Osteoblast (primary cell): ENCODE results near the gene AGBL4. TPM values are rescaled to one million over a fixed set of nuclear protein-coding genes. Genes with fewer than 3 reads are reported as not detected.

ENCODE experiments used
- DNase-seq: peaks from one replicate; pipeline ENCODE4 v3.0.0; 2011; ENCODE audit warnings: low spot score, mixed read lengths; ENCODE audit not compliant: insufficient read length; ENCODE audit errors: missing footprints
- H2AFZ ChIP-seq: 2 replicates; pipeline ENCODE4 v1.6.0; 2011; ENCODE audit warnings: mild to moderate bottlenecking, low read length
- H3K27ac ChIP-seq: 2 replicates; pipeline ENCODE4 v1.5.1; 2011; ENCODE audit warnings: mild to moderate bottlenecking, low read depth, low read length, moderate library complexity
- H3K27me3 ChIP-seq: 2 replicates; pipeline ENCODE4 v1.6.0; 2012; ENCODE audit warnings: mild to moderate bottlenecking, control low read depth, inconsistent platforms, low read length, moderate library complexity; ENCODE audit not compliant: insufficient read depth
- H3K36me3 ChIP-seq: 2 replicates; pipeline ENCODE4 v1.5.1; 2011; ENCODE audit warnings: mild to moderate bottlenecking, low read length, control low read depth, moderate library complexity; ENCODE audit not compliant: insufficient read depth
- H3K4me1 ChIP-seq: 2 replicates; pipeline ENCODE4 v1.5.1; 2011; ENCODE audit warnings: mild to moderate bottlenecking, low read length, control low read depth, moderate library complexity; ENCODE audit not compliant: insufficient read depth
- H3K4me2 ChIP-seq: 2 replicates; pipeline ENCODE4 v1.6.0; 2011; ENCODE audit warnings: mild to moderate bottlenecking, low read length; ENCODE audit not compliant: insufficient read depth
- H3K4me3 ChIP-seq: fragments of 200-600 bp; sonication (generic); 3 replicates; pipeline ENCODE4 v1.5.1; 2012; ENCODE audit warnings: mild to moderate bottlenecking, low read length, inconsistent platforms; ENCODE audit not compliant: insufficient read depth
- H3K79me2 ChIP-seq: 2 replicates; pipeline ENCODE4 v1.6.0; 2012; ENCODE audit warnings: mild to moderate bottlenecking, low read length, control low read depth, inconsistent platforms; ENCODE audit not compliant: insufficient read depth
- H3K9me3 ChIP-seq: 2 replicates; pipeline ENCODE4 v1.5.1; 2011; ENCODE audit warnings: low read depth, low read length, control low read depth
- H4K20me1 ChIP-seq: 2 replicates; pipeline ENCODE4 v1.6.0; 2012; ENCODE audit warnings: mild to moderate bottlenecking, low read length, control low read depth; ENCODE audit not compliant: insufficient read depth
- total RNA-seq: library from RNA; depleted of rRNA; stranded (reverse); fragments of >200 nt; gene quantifications from 2 replicates; pipeline ENCODE4 v1.2.3, GENCODE V29; 2012
- TF ChIP-seq, protein P1 (sequence below): IDR thresholded peaks from 2 replicates; pipeline ENCODE4 v1.5.1; 2011; ENCODE audit warnings: mild to moderate bottlenecking, low read depth, low read length, moderate library complexity; ENCODE audit errors: extremely low read depth

AGBL4 gene
- total RNA-seq, 1 donor = not detected

DNA sequence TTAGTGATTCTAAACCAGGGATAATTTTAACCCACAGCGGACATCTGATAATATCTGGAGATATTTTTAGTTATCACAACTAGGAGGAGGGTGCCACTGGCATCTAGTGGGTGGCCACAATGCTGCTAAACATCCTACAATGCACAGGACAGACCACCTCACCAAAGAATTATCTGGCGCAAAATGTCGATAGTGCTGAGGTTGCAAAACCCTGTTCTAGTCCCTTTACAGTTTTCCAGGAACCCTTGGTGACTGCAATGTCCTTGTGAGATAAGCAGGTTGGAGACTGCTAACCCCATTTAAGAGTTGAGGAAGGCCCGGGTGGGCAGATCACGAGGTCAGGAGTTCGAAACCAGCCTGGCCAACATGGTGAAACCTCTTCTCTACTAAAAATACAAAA lies 1083.9 kb downstream of the AGBL4 start:
- Histone ChIP-seq H3K9me3 (no peaks in the 10 kb centered on the region), H2AFZ (no peak overlapping the region), H3K36me3 (no peaks in the 10 kb centered on the region), H3K4me1 (no peaks in the 10 kb centered on the region), H3K27ac (no peak overlapping the region), H3K27me3 (no peaks in the 10 kb centered on the region), H3K79me2 (no peaks in the 10 kb centered on the region), H3K4me2 (no peak overlapping the region), H3K4me3 (no peak overlapping the region), H4K20me1 (no peaks in the 10 kb centered on the region)
- TF ChIP-seq, protein P1, sequence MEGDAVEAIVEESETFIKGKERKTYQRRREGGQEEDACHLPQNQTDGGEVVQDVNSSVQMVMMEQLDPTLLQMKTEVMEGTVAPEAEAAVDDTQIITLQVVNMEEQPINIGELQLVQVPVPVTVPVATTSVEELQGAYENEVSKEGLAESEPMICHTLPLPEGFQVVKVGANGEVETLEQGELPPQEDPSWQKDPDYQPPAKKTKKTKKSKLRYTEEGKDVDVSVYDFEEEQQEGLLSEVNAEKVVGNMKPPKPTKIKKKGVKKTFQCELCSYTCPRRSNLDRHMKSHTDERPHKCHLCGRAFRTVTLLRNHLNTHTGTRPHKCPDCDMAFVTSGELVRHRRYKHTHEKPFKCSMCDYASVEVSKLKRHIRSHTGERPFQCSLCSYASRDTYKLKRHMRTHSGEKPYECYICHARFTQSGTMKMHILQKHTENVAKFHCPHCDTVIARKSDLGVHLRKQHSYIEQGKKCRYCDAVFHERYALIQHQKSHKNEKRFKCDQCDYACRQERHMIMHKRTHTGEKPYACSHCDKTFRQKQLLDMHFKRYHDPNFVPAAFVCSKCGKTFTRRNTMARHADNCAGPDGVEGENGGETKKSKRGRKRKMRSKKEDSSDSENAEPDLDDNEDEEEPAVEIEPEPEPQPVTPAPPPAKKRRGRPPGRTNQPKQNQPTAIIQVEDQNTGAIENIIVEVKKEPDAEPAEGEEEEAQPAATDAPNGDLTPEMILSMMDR = no peak
- DNase-seq = no peak

DNA sequence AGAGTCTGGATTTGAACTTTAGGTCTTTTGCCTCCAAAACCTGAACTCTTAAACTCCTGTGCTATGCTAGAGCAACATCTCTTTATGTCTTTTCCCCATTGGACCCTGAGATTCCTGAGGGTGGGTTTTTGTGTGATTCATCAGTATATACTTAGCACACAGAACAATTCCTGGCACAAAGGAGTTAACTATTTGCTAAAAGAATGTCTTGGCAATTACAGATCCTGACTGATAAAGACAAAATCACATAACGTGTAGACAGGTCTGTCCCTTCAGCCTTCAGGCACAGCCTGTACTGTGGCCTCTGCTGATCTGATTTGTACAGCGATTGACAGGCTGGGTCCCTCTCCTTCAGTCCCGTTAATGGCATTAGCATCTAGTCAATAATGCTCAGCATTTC lies 1084.7 kb downstream of the AGBL4 start:
- H3K36me3 ChIP-seq = no peaks in the 10 kb centered on the region
- H3K9me3 ChIP-seq = no peaks in the 10 kb centered on the region
- no peaks in the 10 kb centered on the region for H3K4me1 ChIP-seq
- no peak overlapping the region for H3K4me3 ChIP-seq
- DNase-seq = no peak
- H3K27me3 ChIP-seq = no peaks in the 10 kb centered on the region
- H4K20me1 ChIP-seq = no peaks in the 10 kb centered on the region
- H3K79me2 ChIP-seq = no peaks in the 10 kb centered on the region
- no peak overlapping the region for H2AFZ ChIP-seq
- TF ChIP-seq, protein P1 = no peak
- no peak overlapping the region for H3K4me2 ChIP-seq
- H3K27ac ChIP-seq = no peak overlapping the region

DNA sequence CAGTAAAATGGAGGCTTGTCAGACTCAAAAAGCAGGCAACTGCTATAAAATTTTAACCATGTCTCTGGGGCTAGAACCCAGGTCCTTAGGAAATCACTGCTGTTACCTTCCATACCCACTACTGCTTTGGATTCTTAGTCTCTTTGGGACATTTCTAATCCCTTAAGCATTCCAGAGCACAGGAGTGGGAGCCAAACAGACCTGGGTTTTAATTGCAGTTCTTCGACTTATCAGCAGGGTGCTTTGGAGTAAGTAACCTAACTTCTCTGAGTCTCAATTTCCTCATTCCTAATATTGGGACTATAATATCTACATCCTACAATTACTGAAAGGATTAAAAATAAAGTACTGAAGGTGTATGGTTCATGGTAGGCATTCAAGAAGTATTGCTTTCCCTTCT lies 1086.0 kb downstream of the AGBL4 start:
- H3K79me2 ChIP-seq = no peaks in the 10 kb centered on the region
- H3K4me3 ChIP-seq = no peak overlapping the region
- no peak overlapping the region for H3K27ac ChIP-seq
- H3K36me3 ChIP-seq = no peaks in the 10 kb centered on the region
- no peak overlapping the region for H3K4me2 ChIP-seq
- H4K20me1 ChIP-seq = no peaks in the 10 kb centered on the region
- DNase-seq = no peak
- TF ChIP-seq, protein P1 = no peak
- H3K9me3 ChIP-seq = no peaks in the 10 kb centered on the region
- no peak overlapping the region for H2AFZ ChIP-seq
- no peaks in the 10 kb centered on the region for H3K4me1 ChIP-seq
- no peaks in the 10 kb centered on the region for H3K27me3 ChIP-seq

DNA sequence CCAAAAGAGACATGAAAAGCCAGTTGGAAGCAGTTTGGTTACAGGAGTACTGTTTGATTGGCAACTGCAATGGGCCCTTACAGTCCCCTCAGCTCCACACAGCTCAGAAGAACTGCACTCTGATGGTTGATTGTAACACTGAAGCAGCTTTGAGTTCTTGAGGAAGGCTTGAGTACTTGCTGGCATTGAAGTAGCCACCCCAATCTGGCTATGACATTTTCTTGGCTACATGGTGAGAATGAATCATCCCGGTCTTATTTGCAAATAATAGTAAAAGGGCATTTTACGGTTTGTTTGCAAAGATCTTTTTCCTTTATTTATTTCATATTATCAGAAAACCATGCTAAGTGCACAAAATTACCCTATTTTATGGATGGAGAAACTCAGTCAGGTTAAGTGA lies 1087.3 kb downstream of the AGBL4 start:
- Histone ChIP-seq H4K20me1 (no peaks in the 10 kb centered on the region), H3K27me3 (no peaks in the 10 kb centered on the region)
- DNase-seq = no peak

More for the DNA sequence above, 1087.3 kb downstream of the AGBL4 start:
- Histone ChIP-seq H3K79me2 (no peaks in the 10 kb centered on the region), H3K4me1 (no peaks in the 10 kb centered on the region), H3K9me3 (no peaks in the 10 kb centered on the region), H3K27ac (no peak overlapping the region), H2AFZ (no peak overlapping the region), H3K4me2 (no peak overlapping the region), H3K4me3 (no peak overlapping the region), H3K36me3 (no peaks in the 10 kb centered on the region)
- TF ChIP-seq, protein P1 = no peak
